AG08396 (cell line): Measurements from ENCODE around the gene GLIS1.

ENCODE experiments used
- DNase-seq: peaks from one replicate; pipeline ENCODE4 v3.0.0; 2012; ENCODE audit warnings: low spot score, mixed read lengths

The GLIS1 gene

DNA sequence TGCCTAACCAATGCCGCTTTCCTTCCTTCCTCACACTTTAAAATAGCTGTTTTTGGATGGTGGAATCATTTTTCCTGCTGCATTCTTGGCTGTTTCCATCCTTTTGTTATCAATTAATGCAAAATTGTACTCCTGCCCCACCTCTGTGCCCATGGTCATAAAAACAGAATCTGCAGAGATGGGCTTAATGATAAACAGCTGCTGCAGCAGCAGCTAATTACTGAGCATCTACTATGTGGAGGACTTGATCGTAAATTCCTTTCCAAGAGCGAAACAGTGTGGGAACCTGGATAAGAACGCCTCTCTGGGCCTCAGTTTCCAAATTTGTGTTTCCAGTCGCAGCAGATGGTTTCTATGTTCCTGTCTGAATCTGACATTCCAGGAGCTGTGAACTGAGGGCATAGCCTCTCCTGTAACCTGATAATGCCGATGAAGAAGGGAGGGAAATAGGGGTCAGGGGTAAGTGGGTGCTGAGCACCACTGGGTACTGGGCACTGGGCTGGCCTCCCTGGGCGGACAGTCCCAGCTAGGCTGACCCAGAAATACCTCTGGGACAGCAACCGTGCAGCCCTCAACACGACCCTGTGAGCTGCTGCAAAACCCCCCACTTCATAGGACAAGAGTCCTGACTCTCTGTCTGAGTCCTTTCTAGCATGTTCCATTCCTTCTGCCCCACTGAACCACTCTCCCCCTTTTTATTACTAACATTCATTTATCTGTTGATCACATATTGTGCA is 158.1 kb downstream of the GLIS1 start:
- no peak for DNase-seq

DNA sequence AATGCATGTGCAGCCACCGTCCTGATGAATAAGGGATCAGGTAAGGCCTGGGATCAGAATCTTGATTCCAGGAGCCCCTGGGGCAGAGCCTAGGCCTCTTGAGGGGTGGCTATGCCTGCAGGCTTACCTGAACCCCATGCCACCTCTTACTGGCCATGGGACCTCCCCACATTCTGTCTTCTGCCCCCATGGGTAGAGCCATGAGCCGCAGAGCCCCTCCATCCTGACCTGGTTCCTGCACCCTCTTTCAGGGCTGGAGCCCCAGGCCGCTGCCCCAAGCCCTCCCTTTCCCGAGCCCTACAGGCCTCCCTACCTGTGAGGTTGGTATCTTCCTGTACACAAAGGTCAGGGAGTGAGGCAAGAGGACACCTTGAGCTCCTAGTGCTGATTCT is 159.0 kb downstream of the GLIS1 start:
- no peak for DNase-seq

DNA sequence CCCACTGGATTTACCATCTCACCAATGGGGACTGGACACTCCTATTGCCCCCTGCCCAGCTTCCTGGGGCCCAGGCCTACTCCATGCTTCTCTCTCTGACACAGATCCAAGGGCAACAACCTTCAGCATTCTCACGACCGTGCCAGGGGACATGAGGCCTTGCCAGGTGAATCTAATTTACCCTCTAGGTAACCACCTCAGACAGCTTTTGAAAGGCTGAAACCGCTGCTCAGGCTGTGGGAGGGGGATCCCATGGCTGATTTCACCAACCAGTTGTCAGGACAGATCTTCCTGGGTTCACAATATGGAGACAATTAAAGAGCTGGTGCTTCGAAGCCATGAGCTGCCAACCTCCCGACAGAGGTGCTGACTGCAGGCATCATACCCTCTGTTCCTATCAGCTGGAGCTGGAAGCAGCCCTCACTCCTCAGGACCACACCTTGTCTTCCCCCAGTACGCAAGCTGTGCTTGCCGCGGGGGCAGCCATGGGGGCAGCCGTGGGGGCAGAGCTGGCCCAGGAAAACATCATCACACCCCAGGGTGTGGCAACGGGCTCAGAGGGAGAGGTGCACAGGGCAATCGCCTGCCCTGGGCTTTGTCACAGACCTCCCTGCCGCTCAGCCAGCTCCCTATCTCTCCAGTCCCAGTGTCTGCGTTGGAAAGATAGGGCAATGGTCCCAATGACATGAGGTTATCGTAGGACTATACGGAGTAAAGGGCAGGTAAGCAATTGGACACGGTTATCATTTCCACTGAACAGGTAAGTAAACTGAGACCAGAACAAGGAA is 159.5 kb downstream of the GLIS1 start:
- no peak for DNase-seq

- DNase-seq: no peak
Measured at GRCh38 chr1:53578358-53578757, 160.6 kb downstream of the GLIS1 start.

DNA sequence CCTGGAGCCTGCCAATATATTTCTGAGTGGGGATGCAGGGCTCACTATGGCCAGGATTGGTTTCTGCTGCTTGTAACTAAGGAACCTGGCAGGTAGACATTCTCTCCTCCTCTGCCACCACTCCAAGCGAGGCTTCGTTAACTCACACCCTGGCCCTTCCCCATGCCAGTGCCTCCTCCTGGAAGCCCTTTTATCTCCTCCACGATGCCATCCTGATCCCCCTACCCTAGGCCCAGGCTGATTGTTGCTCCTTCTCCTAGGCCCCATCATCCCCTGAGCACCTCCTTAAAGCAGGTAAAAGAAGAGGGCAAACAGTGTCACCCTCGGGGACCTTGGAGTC is 161.2 kb downstream of the GLIS1 start:
- DNase-seq: no peak

DNA sequence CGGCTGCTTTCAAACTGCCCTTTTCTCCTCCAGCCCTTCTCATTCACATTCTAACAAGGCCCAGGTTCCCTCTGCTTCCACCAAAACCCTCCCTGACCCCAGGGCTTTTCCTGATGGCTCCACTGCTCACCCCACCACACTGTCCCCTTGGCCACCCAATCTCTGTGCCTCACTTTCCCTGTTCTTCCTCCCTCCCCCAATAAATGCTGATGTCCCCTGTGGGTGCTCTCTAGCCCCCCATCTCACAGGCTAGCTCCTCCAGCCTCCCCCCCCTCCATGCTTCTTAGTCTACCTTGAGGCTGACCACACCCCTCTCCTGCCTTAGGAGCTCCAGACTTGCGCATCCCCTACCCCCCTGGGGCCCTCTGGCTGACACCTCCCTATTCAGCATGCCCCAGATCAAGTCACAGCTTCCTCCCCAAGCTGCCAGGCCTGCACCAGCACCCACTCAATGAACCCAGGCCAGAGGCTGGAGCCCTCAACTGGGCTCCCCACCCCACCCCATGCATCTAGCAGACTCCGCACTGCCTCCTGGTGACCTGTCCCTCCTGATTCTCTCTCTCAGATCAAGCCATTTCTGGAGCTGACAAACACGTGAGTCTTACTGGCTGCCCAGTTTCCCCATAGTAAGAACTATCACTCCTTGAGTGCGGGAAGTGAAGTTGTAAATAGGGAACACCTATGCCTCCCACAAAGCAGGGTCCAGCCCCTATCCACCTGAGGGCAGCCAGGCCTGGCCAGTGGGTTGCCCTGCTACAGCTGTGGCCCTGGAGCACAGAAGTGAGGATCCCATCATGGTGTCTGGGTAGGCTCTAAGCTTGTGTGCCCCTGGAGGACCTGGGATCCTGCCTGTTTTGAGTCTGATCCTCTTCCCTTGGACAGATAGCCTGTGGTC is 161.9 kb downstream of the GLIS1 start:
- no peak for DNase-seq

- no peak for DNase-seq
Measured at GRCh38 chr1:53576381-53576801, 162.6 kb downstream of the GLIS1 start.

DNA sequence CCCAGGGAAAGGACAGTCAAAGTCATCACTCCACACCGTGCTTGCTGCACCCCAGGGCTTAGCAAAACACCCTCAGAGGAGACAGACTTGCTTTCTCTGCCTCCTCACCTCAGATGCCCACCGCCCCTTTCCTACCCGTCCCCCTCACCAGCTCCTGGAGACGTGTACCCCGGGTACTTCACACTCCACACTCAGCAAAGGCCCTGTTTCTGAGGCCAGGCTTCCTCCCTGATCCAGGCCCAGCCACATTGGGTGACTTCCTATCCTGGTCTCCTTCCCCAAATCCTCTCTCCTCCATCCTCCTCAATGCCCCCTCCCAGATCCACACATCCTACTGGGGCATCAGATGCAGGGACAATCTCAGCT is 163.0 kb downstream of the GLIS1 start:
- no peak for DNase-seq

DNA sequence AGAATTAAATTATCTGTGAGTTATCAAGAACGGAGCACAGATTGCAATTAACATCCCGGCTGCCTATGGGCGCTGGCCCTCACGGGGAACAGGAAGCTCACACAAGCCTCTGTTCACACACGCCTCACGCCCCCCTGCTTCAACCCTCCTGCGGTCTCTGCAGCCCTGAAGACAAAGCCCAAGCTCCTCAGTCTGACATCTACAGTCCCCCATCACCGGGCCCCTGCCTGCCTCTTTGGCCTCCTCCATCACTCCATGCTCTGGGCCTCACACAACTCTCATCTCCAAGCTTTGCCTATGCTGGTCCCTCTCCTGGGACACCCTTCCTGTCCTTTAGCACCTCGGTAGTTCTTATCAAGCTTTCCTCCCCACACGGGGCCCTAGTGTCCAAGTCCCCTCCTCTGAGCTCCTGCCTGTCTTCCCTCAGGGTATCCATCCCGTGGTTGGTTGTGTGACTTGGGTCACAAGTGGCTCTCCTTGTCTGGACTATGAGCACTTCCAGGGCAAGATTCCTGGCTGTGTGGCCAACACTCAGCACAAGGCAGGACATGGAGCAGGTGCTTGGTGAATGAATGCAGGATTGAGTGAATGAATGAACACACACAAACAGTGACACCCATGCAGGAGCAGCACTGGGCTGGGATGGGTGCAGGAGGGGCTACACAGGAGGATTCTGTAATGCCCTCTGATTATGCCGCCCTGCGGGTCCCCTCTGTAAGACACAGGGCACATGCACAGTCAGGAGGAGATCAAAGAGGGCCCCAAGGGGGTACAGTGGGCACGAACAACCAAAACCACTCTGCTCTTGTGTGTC is 163.6 kb downstream of the GLIS1 start:
- DNase-seq: no peak

DNA sequence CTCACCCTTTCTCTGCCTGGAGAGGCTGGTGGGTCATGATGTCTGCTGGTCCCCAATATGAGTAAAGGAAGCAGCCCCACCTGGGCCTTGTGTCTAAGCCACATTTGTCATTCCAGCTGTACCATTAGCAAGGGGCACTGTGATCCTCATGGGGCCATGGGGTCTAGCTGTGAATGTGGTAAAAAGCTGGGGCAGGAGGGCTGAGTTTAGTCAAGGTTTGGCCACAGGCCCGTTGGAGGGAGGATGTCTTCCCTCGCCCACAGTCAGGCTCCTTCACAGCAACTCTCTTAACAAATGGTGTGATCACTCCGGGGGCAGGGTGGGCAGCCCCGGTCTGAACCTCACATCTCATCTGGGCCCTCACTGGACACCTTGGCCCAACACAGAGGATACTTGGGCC is 164.3 kb downstream of the GLIS1 start:
- no peak for DNase-seq

DNA sequence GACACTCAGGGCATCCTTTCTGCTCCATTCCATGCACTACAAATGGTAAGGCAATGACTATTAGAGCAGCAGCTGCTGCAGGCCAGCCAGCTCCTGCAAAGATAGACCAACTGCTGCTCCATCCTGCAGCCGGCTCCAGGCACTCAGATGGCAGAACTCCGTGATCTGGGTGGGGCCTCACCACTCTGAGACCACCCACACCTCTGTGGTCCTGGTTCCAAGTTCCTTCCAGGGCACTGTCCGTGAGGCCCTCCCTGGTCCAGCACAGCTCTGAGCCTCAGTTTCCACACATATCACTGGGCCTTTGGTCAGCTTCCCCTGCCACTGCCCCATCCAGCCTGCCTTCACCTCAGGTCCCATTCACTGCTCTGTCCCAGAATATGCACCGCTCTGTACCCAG is 165.0 kb downstream of the GLIS1 start:
- DNase-seq: no peak

GRCh38 chr1:53573522-53573921 is 165.4 kb downstream of the GLIS1 start:
- DNase-seq: no peak

DNA sequence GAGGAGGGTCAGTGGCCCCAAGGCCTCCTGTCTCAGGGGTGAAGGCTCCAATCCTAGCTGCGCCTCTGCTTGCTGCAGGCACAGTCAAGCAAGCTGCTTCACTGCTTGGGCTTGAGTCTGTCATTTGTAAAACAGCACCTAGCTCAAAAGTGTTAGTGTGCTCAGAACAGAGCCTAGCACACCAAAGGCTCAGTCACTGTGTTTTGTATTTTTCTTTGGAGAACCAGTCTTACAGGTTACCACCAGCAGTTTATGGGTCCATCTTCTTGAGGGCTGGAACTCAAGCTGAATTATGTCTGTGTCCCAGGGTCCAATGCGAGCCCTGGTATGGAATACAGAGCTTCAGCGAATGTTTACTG is 166.2 kb downstream of the GLIS1 start:
- no peak for DNase-seq

DNA sequence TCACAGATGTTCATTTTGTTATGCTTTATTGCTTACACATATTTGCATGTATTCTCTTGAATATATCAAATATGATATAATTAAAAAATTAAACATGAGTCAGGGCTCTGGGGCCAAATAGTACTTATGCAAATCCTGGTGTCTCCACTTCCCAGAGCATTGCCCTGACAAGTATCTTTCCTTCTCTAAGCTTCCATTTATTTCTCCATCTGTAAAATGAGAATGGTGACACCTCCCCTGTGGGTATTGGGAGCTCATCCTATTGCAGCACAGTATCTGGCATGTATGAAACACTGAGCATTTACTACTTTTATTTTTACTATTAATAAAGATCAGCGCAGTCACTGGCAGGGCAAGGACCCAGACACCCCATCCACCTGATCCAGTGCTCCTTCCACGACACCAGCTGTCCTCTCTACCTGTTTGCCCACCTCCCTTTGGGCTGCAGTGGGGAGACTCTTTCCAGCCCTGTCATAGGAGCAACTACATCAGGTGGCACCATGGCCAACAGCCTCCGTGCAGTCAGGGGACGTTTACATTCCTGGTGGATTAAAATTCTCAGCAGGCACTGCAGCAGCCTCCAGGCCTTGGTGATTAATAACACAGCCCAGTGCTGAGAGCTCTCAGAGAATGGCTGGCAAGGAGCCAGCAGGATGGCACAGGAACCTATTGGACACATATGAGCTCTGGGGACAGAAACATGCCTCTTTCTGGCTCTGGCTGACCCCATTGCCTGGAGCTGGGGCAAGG is 166.7 kb downstream of the GLIS1 start:
- DNase-seq: peak; percentile 85

DNA sequence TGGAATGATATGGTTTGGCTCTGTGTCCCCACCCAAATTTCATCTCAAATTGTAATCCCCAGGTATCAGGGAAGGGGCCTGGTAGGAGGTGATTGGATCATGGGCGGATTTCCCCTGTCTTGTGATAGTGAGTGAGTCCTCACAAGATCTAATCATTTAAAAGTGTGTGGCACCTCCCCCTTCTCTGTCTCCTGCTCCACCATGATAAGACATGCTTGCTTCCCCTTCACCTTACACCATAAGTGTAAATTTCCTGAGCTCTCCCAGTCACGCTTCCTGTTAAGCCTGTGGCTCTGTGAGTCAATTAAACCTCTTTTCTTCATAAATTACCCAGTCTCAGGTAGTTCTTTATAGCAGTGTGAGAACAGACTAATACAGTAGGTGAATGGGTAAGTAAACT is 170.4 kb downstream of the GLIS1 start:
- DNase-seq: no peak

DNA sequence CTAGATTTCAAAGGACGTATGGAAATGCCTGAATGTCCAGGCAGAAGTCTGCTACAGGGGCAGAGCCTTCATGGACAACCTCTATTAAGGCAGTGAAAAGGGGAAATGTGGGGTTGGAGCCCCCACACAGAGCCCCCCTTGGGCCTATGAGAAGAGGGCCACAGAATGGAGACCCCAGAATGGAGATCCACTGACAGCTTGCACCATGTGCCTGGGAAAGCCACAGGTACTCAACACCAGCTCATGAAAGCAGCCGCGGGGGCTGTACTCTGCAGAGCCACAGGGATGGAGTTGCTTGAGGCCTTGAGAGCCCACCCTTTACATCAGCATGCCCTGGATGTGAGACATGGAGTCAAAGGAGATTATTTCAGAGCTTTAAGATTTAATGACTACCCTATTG is 171.1 kb downstream of the GLIS1 start:
- no peak for DNase-seq

- no peak for DNase-seq
Measured at GRCh38 chr1:53567450-53567849, 171.5 kb downstream of the GLIS1 start.

DNA sequence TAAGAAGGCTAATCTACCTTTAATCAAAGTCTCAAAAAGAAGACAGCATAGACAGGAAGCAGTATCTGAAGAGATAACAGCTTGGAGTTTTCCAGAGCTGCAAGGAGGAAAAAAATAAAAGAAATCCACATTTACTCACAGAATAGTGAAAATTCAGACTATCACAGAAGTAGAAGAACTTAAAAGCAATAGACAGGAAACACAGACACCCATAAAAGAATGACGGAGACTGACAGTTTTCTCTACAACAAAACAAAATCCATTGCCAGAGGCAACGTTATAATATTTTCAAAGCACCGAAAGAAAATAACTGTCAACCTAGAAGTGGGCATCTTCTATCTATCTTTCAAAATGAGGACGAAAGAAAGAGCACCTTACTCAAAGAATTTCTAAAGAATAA is 175.4 kb downstream of the GLIS1 start:
- DNase-seq: no peak

DNA sequence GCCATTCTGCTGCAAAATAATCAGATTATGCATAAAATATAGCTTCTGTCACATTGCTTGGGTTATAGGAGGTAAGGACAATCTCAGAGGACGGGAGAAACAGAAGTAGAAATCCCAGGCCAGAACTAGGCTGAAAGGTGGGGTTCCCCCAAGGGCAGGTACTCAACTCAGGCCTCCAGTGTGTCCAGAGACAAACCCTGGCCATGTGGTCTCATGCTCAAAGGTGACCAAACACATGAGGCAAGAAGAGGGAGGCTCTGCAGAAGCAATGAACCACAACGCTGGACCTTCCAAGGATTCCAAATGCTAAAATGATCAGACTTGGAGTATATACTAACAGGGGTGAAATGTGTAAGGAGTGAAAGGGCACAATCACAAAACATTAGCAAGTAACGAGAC is 176.0 kb downstream of the GLIS1 start:
- no peak for DNase-seq

GRCh38 chr1:53562291-53562980 is 176.5 kb downstream of the GLIS1 start:
- DNase-seq: no peak
